HG03159 (cell line): ENCODE results near the gene BANF1.
"Not testable (repeated sequence)": the region's sequence is repeated elsewhere in the genome, so short reads cannot be mapped to it uniquely, and the experiment has no call there.

Experiments used
- ATAC-seq: cut with Tn5 transposase; IDR thresholded peaks from one replicate; pipeline ENCODE4 v1.9.1; 2021; ENCODE audit warnings: mild to moderate bottlenecking, moderate library complexity; ENCODE audit not compliant: unreplicated experiment

Gene BANF1

GRCh38 chr11:66008468-66009101, 6.3 kb downstream of the BANF1 start:
- no peak for ATAC-seq

DNA sequence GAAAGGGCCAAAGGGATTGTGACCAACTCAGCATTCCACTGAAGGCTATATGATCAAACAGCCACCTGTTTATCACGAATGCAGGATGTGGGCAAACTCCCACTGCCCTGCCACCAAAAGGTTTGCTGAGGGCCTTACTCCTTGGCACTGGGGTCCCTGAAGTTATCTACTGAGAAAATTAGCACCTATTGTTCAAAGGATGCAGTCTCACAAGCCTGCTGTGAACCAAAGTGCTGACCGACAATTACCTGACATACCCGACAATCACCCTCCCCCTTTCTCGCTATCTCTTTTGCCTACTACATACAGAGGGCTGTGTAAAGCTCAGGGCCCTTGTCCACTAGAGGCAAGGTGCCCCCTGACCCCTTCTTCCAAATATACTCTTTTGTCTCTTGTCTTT, 7.7 kb downstream of the BANF1 start:
- not testable (repeated sequence) for ATAC-seq

DNA sequence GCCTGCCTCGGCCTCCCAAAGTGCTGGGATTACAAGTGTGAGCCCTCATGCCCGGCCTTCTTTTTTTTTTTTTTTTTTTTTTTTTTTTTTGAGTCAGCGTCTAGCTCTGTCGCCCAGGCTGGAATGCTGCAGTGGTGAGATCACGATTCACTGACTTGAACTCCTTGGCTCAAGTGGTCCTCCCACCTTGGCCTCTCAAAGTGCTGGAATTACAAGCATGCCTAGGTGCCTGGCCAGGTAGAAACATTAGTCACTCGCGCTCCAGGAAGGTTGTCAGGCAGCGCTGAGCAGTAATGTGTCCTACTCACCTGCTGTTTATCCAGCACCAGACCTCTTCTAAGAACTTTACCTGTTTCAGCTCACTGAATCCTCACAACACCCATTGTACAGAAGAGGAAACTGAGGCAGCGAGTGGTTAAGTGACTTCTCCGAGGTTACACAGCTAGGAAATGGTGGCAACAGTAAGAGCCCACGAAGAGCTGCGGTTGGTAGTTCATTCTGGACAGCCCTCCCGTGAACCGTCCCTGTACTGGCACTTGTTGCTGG, 9.0 kb downstream of the BANF1 start:
- ATAC-seq, result no peak

GRCh38 chr11:66011785-66012303, 9.5 kb downstream of the BANF1 start, which contains the start of gene CST6:
CST6 (plus strand) TSS chr11:66012008; CDS start chr11:66012045, 37 bp downstream.
- no peak for ATAC-seq

GRCh38 chr11:66012371-66012945, 10.2 kb downstream of the BANF1 start:
- ATAC-seq, result no peak

DNA sequence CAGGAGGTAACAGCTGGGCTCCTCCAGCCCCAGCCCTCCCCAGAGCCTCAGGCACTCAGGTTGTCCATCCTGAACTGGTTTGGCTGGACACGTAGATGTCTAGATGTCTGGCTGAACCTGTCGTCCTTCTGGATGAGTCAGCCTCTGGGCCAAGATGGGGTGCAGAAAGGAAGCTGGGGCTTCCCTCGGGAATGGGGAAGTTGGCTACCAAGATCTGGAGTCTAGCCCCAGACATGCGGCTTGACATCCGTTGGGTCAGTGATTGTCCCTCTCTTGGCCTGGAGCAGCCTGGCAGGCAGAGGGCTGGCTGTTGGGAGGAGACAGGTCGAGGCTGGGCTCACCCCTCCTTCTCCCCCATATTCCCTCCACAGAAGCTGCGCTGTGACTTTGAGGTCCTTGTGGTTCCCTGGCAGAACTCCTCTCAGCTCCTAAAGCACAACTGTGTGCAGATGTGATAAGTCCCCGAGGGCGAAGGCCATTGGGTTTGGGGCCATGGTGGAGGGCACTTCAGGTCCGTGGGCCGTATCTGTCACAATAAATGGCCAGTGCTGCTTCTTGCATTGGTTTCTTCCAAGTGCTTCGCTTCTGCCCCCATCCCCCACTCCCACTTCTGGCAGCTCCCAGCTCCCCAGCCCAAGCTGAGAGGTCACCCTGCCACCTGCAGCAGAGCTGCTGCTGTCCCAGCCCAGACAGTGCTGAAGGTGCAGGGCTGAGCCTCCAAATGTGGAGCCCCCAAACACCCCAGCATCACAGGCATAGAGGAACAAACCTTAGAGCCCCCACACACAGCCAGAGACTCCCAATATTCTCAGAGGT, 10.9 kb downstream of the BANF1 start:
- no peak for ATAC-seq

GRCh38 chr11:66013762-66014100, 11.4 kb downstream of the BANF1 start:
- no peak for ATAC-seq

- no peak for ATAC-seq
These were observed 12.6 kb downstream of the BANF1 start for GRCh38 chr11:66014804-66015453.

DNA sequence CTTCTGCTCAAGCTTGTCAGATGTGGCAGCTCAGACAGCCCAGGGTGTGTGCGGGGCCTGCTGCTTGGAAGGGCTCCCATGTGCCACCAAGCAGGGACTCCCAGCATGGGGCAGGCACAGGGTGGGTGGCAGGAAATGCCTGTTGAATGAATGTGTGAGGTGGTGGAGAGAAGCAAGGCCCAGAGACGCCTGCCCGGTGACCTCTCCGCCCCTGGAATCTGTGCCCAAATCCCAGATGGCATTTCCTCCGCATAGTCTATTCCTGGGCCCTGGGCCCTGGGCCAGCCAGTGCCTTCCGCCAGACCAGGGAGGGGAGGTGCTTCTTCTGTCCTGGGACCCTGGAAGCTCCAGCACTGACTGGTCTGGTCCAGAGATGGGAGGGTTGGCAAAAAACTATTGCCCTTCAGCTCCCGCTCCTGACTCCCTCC, 13.2 kb downstream of the BANF1 start:
- no peak for ATAC-seq

- ATAC-seq, result no peak
These were observed 13.9 kb downstream of the BANF1 start for GRCh38 chr11:66015936-66016792.

DNA sequence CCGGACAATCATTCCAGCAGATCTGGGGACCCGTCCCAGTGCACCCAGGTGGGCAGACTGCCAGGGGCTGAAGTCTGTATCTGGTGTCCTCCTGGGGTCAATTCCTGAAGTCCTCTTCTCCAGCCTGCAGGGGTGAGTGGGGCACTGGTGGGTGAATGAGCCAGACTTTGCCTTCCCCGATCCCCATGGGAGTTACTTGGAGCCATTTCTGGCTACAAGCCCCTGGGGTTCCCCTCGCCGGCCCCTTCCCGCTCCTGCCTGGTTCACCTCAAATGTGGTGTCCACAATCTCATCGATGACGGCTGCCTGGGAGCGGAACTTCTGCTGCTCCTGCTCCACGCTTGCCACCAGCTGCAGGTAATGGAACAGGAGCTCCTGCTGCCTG, 14.5 kb downstream of the BANF1 start:
- no peak for ATAC-seq

GRCh38 chr11:66017321-66017720, 15.0 kb downstream of the BANF1 start:
- no peak for ATAC-seq

- no peak for ATAC-seq
These were observed 17.9 kb downstream of the BANF1 start for GRCh38 chr11:66020212-66020611.

DNA sequence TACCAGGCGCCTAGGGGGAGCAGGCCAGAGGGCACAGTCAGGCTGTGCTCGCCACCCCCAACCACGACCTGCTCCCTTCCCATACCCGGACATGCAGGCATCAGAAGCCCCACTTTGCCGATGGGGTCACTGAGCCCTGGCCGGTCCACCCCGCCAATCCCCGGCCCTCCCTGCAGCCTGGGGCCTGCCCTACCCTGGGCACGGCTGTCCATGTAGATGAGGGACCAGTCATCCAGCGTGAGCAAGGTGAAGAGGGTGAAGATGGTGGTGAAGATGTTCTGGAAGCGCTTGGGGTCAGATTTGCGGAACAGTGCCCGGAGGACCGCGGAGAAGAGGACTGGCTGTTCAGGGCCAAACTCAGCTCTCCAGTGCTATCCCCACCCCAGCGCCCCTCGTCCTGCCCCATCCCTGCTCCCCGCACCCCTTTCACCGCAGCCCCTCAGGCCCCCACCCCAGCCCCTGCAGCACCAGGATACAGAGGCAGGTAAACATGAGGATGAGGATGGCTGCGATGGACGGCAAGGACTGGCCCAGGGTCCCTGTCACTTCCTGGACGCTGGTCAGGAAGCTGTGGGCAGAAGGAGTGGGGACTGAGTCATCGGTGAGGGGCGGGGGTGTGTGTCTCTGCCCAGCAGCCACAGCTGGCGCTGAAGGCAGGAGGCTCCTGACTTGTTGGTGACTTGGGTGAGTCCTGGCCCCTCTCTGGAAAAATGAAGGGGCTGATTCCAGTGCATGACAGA, 18.5 kb downstream of the BANF1 start:
- ATAC-seq, result no peak

GRCh38 chr11:66022401-66023185, 20.3 kb downstream of the BANF1 start:
- no peak for ATAC-seq

DNA sequence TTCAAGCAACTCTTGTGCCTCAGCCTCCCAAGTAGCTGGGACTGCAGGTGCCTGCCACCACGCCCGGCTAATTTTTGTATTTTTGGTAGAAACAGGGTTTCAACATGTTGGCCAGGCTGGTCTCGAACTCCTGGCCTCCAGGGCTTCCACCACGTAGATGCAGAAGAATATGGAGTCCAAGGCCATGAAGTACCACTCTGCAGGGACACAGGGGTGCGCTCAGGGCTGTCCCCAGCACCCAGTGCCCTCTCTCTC, 20.8 kb downstream of the BANF1 start:
- not testable (repeated sequence) for ATAC-seq

DNA sequence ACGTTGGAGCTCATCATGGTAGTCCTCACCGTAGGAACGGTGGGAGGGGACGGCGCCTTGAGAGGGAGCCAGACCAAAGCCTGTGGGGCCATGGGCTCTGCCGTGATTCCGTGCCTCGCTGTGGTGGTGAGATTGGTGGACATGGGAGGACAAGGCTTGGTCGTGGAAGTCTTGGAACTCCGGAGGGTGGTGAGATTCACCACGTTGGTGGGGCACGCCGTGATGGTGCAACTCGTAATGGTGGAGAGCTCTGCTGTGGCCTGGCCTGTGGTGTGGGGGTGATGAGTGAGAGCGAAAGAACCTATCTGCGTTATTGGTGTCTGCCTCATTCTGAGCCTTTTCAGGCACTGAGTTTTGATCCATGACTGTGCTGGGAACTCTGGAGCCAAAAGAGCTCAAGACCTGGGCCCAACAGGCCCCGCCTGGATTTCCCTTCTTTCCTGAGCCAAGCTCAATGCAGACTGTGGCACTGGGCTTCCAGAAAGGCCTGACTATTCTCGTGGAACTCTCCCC, 23.8 kb downstream of the BANF1 start, which contains the start of gene CATSPER1:
TSS of gene CATSPER1 (minus strand) at position 463 of the 513 bp plus-strand sequence. CDS start at position 363, 100 bp downstream.
- ATAC-seq, result no peak

- ATAC-seq, result no peak
These were observed 30.8 kb downstream of the BANF1 start for GRCh38 chr11:66032957-66033735.
